ENCODE data around the gene SPRR1B. TPM values are rescaled to one million over a fixed set of nuclear protein-coding genes. Genes with fewer than 3 reads are reported as not detected.
"Not testable (repeated sequence)": the region's sequence is repeated elsewhere in the genome, so short reads cannot be mapped to it uniquely, and the experiment has no call there.

The SPRR1B gene
- total RNA-seq, 2 experiments from 2014 or later, result not detected

DNA sequence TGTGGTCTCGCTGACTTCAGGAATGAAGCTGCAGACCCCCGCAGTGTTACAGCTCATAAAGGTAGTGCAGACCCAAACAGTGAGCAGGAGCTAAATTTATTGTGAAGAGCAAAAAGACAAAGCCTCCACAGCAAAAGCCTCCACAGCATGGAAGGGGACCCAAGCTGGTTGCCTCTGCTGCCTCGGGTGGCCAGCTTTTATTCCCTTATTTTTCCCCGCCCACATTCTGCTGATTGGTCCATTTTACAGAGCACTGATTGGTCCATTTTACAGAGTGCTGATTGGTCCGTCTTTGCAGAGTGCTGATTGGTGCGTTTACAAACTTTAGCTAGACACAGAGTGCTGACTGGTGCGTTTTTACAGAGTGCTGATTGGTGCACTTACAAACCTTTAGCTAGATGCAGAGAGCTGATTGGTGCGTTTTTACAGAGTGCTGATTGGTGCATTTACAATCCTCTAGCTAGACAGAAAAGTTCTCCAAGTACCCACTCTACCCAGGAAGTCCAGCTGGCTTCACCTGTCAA lies 19.7 kb upstream of the SPRR1B start:
- POLR2A ChIA-PET; H3K36me3 Mint-ChIP-seq; H3K9me3 Mint-ChIP-seq; H3K4me1 Mint-ChIP-seq (ENCODE audit: low read depth); DNase-seq; H3K4me3 Mint-ChIP-seq; H3K27me3 Mint-ChIP-seq; H3K27ac Mint-ChIP-seq; CTCF ChIA-PET; intact Hi-C loops (cut with micrococcal nuclease): not testable (repeated sequence)

DNA sequence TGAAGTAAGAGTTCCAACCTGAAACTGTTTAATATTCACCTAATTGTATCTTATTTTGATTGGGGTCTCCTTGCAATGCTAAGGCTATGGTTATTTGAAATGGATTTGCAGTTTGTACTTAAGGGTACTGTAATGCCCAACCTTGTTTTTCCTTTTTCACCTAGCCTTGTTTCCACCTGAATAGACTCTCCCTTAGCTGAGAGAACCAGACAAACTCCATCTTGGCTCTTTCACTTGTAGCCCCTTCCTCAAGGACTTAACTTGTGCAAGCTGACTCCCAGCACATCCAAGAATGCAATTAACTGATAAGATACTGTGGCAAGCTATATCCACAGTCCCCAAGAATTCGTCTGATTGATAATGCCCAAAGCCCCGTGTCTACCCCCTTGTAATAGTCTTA lies 9.2 kb upstream of the SPRR1B start:
- H3K4me3 Mint-ChIP-seq; POLR2A ChIA-PET; DNase-seq; H3K27ac Mint-ChIP-seq; H3K36me3 Mint-ChIP-seq; CTCF ChIA-PET; intact Hi-C loops (cut with micrococcal nuclease); H3K9me3 Mint-ChIP-seq; H3K4me1 Mint-ChIP-seq (ENCODE audit: low read depth): not testable (repeated sequence)
- H3K27me3 Mint-ChIP-seq, result peaks cover 23% of the 10 kb centered on the region

DNA sequence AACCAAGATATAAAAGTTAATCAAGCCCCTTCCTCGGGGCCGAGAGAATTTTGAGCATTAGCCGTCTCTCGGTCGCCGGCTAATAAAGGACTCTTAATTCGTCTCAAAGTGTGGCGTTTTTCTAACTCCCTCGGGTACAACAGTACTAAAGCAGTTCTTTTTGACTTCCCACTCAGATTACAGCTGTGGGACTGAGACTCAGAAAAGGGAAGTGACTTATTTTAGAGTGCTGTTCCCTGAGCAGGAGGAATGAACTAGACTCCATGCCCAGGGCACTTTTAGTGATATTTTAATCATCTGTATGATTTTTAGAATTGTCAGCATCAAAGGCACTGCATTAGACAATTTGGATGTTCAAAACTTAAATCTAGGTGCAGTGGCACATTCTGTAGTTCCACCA lies 8.7 kb upstream of the SPRR1B start:
- POLR2A ChIA-PET; intact Hi-C loops (cut with micrococcal nuclease); DNase-seq; H3K4me1 Mint-ChIP-seq (ENCODE audit: low read depth); H3K36me3 Mint-ChIP-seq; CTCF ChIA-PET; H3K4me3 Mint-ChIP-seq; H3K27ac Mint-ChIP-seq; H3K9me3 Mint-ChIP-seq: not testable (repeated sequence)
- peaks cover 26% of the 10 kb centered on the region for H3K27me3 Mint-ChIP-seq

DNA sequence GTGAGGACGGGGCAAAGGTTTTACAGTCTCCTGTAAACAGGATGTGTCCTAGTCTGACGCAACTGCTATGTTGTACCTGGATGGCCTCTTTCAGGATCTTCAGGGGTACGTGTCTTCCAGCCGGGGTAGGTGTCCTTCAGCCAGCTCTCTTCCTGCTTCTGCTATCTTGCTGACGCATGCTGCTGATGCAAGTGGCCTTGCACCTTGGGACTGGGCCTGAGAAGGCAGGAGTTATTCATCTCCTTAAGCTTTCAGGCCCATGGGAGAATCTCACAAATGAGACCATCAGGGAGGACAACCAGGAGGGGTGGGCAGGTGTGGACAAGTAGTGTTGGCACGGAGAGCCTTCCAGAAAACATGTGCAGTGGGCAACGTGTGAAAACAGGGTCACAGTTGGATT lies 7.9 kb upstream of the SPRR1B start:
- Mint-ChIP-seq H3K4me3 (no peak overlapping the region), H3K9me3 (no peaks in the 10 kb centered on the region)

DNA sequence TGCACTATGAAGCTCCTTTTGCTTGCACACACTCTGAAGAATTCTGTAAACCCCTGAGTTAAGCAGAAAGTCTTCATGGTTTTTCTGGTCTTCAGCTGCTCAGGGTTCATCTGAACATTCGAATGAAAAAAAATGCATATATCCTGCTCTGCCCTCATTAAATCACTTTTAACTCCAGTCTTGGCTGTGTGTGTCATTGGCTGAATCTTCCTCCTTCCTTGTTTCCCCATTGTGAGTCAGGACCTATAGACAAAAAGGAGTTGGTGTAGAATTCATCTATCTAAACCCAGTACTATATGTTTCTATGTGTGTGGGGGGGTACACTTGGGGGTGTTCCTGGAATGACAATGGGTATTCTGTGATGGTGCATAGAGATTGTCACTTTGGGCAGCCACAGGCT lies 6.6 kb upstream of the SPRR1B start:
- no peak overlapping the region for H3K27ac Mint-ChIP-seq
- no peak for DNase-seq
- no peak overlapping the region for H3K4me3 Mint-ChIP-seq
- no peaks in the 10 kb centered on the region for H3K9me3 Mint-ChIP-seq
- POLR2A ChIA-PET, result no interaction called here
- H3K27me3 Mint-ChIP-seq, result peaks cover 22% of the 10 kb centered on the region
- H3K4me1 Mint-ChIP-seq (ENCODE audit: low read depth), result no peaks in the 10 kb centered on the region
- no peaks in the 10 kb centered on the region for H3K36me3 Mint-ChIP-seq
- intact Hi-C loops (cut with micrococcal nuclease), result no loop called here
- CTCF ChIA-PET, result no interaction called here

More for the DNA sequence above, 7.9 kb upstream of the SPRR1B start:
- Mint-ChIP-seq H3K27me3 (peaks cover 28% of the 10 kb centered on the region), H3K36me3 (no peaks in the 10 kb centered on the region), H3K4me1 (ENCODE audit: low read depth) (no peaks in the 10 kb centered on the region), H3K27ac (no peak overlapping the region)
- intact Hi-C loops (cut with micrococcal nuclease), result no loop called here
- DNase-seq, result no peak
- POLR2A ChIA-PET, result no interaction called here
- CTCF ChIA-PET, result no interaction called here

DNA sequence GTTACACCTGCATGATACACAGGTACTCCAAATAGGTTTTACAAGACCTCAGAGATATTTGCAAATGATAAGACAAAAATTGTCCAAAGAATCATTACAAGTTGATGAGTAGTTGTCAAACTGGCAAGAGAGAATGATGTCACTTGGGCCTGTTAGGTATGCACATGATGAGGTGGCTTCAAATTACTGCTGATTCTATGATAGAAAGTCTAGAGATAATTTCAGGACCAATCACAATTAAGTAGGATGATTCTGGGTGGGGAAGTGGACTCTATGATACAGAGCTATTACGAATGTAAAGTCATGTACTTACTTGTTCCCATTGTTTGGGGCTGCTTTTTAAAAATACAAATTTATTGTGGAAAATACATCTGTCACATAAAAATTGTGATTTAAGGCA lies 5.2 kb upstream of the SPRR1B start:
- ChIA-PET POLR2A (no interaction called here), CTCF (interaction anchor here (0.7 kb wide), 1 partner anchor 19 kb away, joined by 3 read pairs; no protein-coding TSS in a partner anchor)
- Mint-ChIP-seq H3K9me3 (no peaks in the 10 kb centered on the region), H3K27ac (no peak overlapping the region), H3K36me3 (no peaks in the 10 kb centered on the region), H3K27me3 (peaks cover 17% of the 10 kb centered on the region), H3K4me1 (ENCODE audit: low read depth) (no peaks in the 10 kb centered on the region), H3K4me3 (no peak overlapping the region)
- intact Hi-C loops (cut with micrococcal nuclease), result no loop called here
- DNase-seq, result no peak

DNA sequence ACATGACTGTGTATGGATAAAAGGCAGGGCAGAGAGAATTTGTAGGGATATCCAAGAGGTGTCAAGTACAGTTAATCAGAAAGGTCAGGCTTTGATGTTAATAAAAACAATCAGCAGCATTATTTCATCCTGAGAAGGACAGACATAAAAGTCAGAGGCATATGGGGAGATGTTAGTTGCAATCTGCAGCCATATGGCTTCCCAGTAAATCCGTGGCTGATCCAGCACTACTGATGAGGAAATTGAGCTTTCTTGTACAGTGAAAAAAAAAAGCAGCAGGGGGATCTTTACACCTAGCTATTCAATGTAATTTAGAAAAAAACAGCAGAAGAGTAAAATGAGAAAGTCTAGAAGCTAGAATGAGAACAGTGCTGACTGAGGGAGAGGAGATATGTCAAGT lies 2.2 kb upstream of the SPRR1B start:
- DNase-seq, result no peak
- CTCF ChIA-PET, result no interaction called here
- no peaks in the 10 kb centered on the region for H3K36me3 Mint-ChIP-seq
- H3K4me3 Mint-ChIP-seq, result no peak overlapping the region
- POLR2A ChIA-PET, result no interaction called here
- intact Hi-C loops (cut with micrococcal nuclease), result no loop called here
- H3K9me3 Mint-ChIP-seq, result no peaks in the 10 kb centered on the region
- H3K27ac Mint-ChIP-seq, result no peak overlapping the region
- H3K4me1 Mint-ChIP-seq (ENCODE audit: low read depth), result no peaks in the 10 kb centered on the region
- peaks cover 8% of the 10 kb centered on the region for H3K27me3 Mint-ChIP-seq

DNA sequence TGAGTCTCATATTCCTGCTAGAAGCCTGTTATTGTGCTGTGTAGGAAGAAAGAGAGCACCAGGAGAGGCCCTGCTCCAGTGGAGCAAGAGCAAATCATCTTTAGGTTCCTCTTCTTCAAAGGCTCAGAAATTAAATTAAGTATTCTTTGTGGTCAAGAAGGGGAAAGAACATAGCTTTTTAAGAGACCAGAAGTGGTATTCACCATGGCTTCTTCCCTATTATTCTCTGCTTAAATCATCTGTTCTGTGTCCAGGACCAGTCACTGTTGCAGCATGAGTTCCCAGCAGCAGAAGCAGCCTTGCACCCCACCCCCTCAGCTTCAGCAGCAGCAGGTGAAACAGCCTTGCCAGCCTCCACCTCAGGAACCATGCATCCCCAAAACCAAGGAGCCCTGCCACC lies 1.1 kb downstream of the SPRR1B start:
- intact Hi-C loops (cut with micrococcal nuclease), result no loop called here
- Mint-ChIP-seq H3K4me1 (ENCODE audit: low read depth) (no peaks in the 10 kb centered on the region), H3K36me3 (no peaks in the 10 kb centered on the region), H3K4me3 (no peak overlapping the region), H3K27ac (no peak overlapping the region), H3K9me3 (no peaks in the 10 kb centered on the region), H3K27me3 (peaks cover 10% of the 10 kb centered on the region)
- ChIA-PET POLR2A (no interaction called here), CTCF (no interaction called here)
- DNase-seq, result no peak

DNA sequence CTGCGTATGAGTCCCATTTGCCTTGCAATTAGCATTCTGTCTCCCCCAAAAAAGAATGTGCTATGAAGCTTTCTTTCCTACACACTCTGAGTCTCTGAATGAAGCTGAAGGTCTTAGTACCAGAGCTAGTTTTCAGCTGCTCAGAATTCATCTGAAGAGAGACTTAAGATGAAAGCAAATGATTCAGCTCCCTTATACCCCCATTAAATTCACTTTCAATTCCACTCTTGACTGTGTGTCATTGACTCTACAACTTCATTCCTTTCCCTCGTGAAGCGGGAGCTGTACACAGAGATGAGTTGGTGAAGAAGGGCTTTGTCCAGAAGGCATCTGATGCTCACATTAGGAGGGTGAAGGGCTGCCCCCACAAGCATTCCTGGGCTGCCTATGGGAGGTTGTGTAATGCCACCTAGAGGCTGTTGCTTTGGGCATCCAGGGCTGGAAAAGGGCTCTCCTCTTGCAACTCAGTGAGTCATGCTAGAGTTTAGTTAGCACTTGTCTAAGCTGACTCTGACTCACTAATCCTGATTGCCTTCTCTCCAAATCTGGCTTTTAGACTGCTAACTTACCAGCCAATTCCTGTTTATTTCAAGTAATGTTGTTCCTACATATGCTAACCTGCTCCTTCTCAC lies 1.8 kb downstream of the SPRR1B start:
- Mint-ChIP-seq H3K27me3 (peaks cover 12% of the 10 kb centered on the region), H3K4me1 (ENCODE audit: low read depth) (no peaks in the 10 kb centered on the region), H3K9me3 (no peaks in the 10 kb centered on the region), H3K4me3 (no peak overlapping the region), H3K27ac (no peak overlapping the region), H3K36me3 (no peaks in the 10 kb centered on the region)
- ChIA-PET CTCF (no interaction called here), POLR2A (no interaction called here)
- peak; percentile 12 for DNase-seq
- intact Hi-C loops (cut with micrococcal nuclease), result no loop called here

DNA sequence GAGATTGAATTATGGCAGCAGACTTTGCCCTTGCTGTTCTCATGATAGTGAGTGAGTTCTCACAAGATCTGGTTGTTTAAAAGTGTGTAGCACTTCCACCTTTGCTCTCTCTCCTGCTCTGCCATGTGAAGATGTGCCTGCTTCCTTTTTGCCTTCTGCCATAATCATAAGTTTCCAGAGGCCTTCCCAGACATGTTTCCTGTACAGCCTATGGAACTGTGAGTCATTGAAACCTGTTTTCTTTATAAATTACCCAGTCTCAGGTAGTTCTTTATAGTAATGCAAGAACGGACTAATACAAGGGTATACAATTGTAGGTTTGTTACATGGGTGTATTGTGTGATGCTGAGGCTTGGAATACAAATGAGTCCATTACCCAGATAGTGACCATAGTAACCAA lies 4.2 kb downstream of the SPRR1B start:
- ChIA-PET POLR2A (no interaction called here), CTCF (no interaction called here)
- DNase-seq, result no peak
- H3K36me3 Mint-ChIP-seq, result no peaks in the 10 kb centered on the region
- H3K4me3 Mint-ChIP-seq, result no peak overlapping the region
- H3K27ac Mint-ChIP-seq, result no peak overlapping the region
- no peaks in the 10 kb centered on the region for H3K4me1 Mint-ChIP-seq (ENCODE audit: low read depth)
- peaks cover 21% of the 10 kb centered on the region for H3K27me3 Mint-ChIP-seq
- no peaks in the 10 kb centered on the region for H3K9me3 Mint-ChIP-seq
- intact Hi-C loops (cut with micrococcal nuclease), result no loop called here

DNA sequence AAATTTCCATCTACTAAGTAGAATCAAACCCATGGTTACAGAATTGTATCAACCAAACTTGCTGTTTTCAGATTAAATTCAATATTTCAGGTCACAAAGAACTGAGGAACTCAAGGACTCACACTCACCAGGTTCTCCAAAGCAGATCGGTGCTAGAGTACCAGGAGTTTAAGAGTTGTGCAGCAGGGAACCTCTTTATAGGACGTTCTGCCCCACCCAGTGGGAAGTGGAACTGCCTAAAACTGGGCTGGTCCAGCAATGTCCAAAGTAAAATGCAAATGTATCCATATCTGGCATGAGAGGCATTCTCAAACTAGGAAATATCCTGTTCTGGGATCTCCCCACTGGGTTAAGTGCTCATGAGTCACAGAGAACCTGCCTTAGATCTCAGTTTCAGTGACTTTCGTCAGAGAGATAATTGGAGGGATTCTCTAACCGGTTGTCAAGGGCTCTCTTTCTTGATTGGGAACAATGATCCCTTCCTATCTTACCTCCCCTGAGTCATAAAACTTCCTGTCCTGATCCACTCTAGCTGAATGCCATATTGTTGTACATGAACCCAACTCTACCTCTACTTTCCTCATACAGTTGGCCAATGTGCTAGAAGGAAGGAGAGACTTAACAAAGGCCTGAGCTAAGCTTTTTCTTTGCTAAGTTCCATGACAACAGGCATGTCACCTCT lies 10.1 kb downstream of the SPRR1B start, which contains the start of gene SPRR2D:
Gene SPRR2D (minus strand): TSS at position 171 of the 682 bp plus-strand sequence. CDS start 774 bp downstream, outside the sequence.
- CTCF ChIA-PET, result no interaction called here
- Mint-ChIP-seq H3K4me3 (no peak within 1 kb of the TSS), H3K27ac (no peak within 1 kb of the TSS), H3K27me3 (peaks cover 39% of the 10 kb centered on the region), H3K4me1 (ENCODE audit: low read depth) (no peaks in the 10 kb centered on the region), H3K9me3 (no peaks in the 10 kb centered on the region), H3K36me3 (no peaks in the 10 kb centered on the region)
- POLR2A ChIA-PET, result no interaction called here
- DNase-seq, result no peak
- intact Hi-C loops (cut with micrococcal nuclease), result no loop called here

DNA sequence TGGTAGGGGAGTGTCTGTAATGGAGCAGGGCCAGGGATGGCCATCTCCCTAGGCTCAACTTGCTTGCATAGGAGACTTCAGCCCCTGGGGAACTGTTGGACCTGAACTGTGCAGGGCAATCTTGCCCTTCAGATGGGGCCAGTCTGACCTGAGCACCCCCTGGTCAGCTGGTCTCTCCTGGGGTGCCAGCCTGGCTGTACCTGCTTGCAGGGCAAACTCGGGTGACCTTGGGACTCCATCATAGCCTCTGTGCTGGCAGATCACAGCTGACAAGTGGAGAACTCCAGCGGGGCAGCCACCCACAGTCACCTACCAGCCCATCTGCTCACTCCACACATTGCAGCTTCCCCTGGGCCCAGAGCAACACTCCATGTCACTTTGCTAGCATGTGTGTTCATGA lies 18.2 kb downstream of the SPRR1B start:
- H3K36me3 Mint-ChIP-seq, result no peaks in the 10 kb centered on the region
- CTCF ChIA-PET, result no interaction called here
- H3K9me3 Mint-ChIP-seq, result no peaks in the 10 kb centered on the region
- no peaks in the 10 kb centered on the region for H3K4me1 Mint-ChIP-seq (ENCODE audit: low read depth)
- no peak for DNase-seq
- intact Hi-C loops (cut with micrococcal nuclease), result no loop called here
- POLR2A ChIA-PET, result no interaction called here
- H3K27ac Mint-ChIP-seq, result no peak overlapping the region
- peaks cover 13% of the 10 kb centered on the region for H3K27me3 Mint-ChIP-seq
- H3K4me3 Mint-ChIP-seq, result no peak overlapping the region

DNA sequence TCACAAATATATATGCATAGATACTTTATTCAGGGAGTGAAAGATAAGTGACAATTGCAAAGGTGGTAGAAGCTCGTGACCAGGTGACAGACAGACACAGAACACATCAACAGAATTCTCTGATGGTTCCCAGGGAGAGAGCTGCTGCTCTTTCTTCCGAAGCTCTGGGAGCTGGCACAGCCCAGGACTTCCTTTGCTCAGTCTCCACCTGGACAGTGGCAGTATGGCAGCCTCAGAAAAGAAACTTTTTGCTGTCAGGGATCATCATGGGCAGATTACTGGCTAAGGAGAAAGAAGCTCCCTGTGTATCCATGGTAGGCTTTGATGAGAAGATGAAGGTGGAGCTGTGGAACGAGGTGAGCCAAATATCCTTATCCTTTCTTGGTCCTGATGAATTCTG lies 25.1 kb downstream of the SPRR1B start:
- H3K27me3 Mint-ChIP-seq, result peaks cover 20% of the 10 kb centered on the region
- DNase-seq; H3K36me3 Mint-ChIP-seq; H3K4me3 Mint-ChIP-seq; intact Hi-C loops (cut with micrococcal nuclease); H3K9me3 Mint-ChIP-seq; CTCF ChIA-PET; H3K27ac Mint-ChIP-seq; POLR2A ChIA-PET; H3K4me1 Mint-ChIP-seq (ENCODE audit: low read depth): not testable (repeated sequence)

Measured in activated CD4-positive, alpha-beta memory T cell treated with anti-CD3 and anti-CD28 coated beads for 36 hours (primary cell).